ENCODE data around the gene ZNF536.

GRCh38 chr19:30367421-30367820 lies 4.8 kb upstream of the ZNF536 start:
- TF ChIP-seq POLR2A (IDR thresholded peaks at IDR 0.05; ENCODE audit: low read depth, low read length) (no peak), NFE2L2 (IDR thresholded peaks at IDR 0.05; ENCODE audit: low read depth, low read length) (no peak), CTCF (conservative IDR thresholded peaks at IDR 0.05; ENCODE audit: low read depth, low read length) (no peak), SMC3 (IDR thresholded peaks at IDR 0.05; ENCODE audit: low read depth, low read length) (no peak), RFX5 (IDR thresholded peaks at IDR 0.05; ENCODE audit: low read depth, low read length) (no peak), MXI1 (IDR thresholded peaks at IDR 0.05; ENCODE audit: borderline replicate concordance, low read depth, low read length) (no peak), CEBPB (IDR thresholded peaks at IDR 0.05; ENCODE audit: low read depth, low read length) (no peak), USF2 (IDR thresholded peaks at IDR 0.05; ENCODE audit: low read depth, low read length) (no peak), BHLHE40 (IDR thresholded peaks at IDR 0.05; ENCODE audit: low read depth, low read length) (no peak), RAD21 (IDR thresholded peaks at IDR 0.05; ENCODE audit: low read length) (no peak), MAFK (IDR thresholded peaks at IDR 0.05; ENCODE audit: low read depth, low read length) (no peak), ELK1 (IDR thresholded peaks at IDR 0.05; ENCODE audit: borderline replicate concordance, low read depth, low read length) (no peak), FOS (IDR thresholded peaks at IDR 0.05; ENCODE audit: low read depth, low read length) (no peak)

All from IMR-90 (cell line).